Kidney capillary endothelial cell (primary cell): Measurements from ENCODE around the gene SHANK3.
"Not testable (repeated sequence)": the region's sequence is repeated elsewhere in the genome, so short reads cannot be mapped to it uniquely, and the experiment has no call there.

Experiments
- DNase-seq: peaks from one replicate; pipeline ENCODE4 v3.0.0-alpha.2; 2018; ENCODE audit warnings: low spot score

SHANK3 gene

GRCh38 chr22:50672471-50673230 is at the start of gene SHANK3:
SHANK3 (plus strand) TSS chr22:50672823.
- peak; percentile 97 for DNase-seq

GRCh38 chr22:50624347-50625130 is 48.1 kb upstream of the SHANK3 start:
- DNase-seq, result no peak

GRCh38 chr22:50625131-50625567 is 47.5 kb upstream of the SHANK3 start:
- DNase-seq, result no peak

GRCh38 chr22:50625568-50626313 is 46.9 kb upstream of the SHANK3 start:
- no peak for DNase-seq

GRCh38 chr22:50626314-50626849 is 46.2 kb upstream of the SHANK3 start:
- peak; percentile 26 for DNase-seq

- DNase-seq, result no peak
Measured at GRCh38 chr22:50626850-50627641, 45.6 kb upstream of the SHANK3 start.

GRCh38 chr22:50627642-50628542 is 44.7 kb upstream of the SHANK3 start, which contains the start of gene ARSA:
ARSA (minus strand) TSS chr22:50628152; CDS start chr22:50627779, 373 bp downstream.
- peak; percentile 80 for DNase-seq

GRCh38 chr22:50628543-50629134 is 44.0 kb upstream of the SHANK3 start:
- peak; percentile 26 for DNase-seq

GRCh38 chr22:50630376-50630775 is 42.2 kb upstream of the SHANK3 start:
- DNase-seq, result no peak

GRCh38 chr22:50633086-50633485 is 39.5 kb upstream of the SHANK3 start:
- no peak for DNase-seq

GRCh38 chr22:50633771-50634170 is 38.9 kb upstream of the SHANK3 start:
- DNase-seq, result no peak

- no peak for DNase-seq
Measured at GRCh38 chr22:50635591-50635990, 37.0 kb upstream of the SHANK3 start.

- not testable (repeated sequence) for DNase-seq
Measured at GRCh38 chr22:50640296-50640695, 32.3 kb upstream of the SHANK3 start.

- DNase-seq, result peak; percentile 82
Measured at GRCh38 chr22:50640857-50641647, 31.6 kb upstream of the SHANK3 start.

GRCh38 chr22:50641696-50642607 is 30.7 kb upstream of the SHANK3 start:
- DNase-seq, result peak; percentile 59

- DNase-seq, result not testable (repeated sequence)
Measured at GRCh38 chr22:50643021-50643820, 29.4 kb upstream of the SHANK3 start.

GRCh38 chr22:50643821-50644101 is 28.9 kb upstream of the SHANK3 start:
- not testable (repeated sequence) for DNase-seq
